ENCODE results near the gene SIRT2.

The SIRT2 gene

DNA sequence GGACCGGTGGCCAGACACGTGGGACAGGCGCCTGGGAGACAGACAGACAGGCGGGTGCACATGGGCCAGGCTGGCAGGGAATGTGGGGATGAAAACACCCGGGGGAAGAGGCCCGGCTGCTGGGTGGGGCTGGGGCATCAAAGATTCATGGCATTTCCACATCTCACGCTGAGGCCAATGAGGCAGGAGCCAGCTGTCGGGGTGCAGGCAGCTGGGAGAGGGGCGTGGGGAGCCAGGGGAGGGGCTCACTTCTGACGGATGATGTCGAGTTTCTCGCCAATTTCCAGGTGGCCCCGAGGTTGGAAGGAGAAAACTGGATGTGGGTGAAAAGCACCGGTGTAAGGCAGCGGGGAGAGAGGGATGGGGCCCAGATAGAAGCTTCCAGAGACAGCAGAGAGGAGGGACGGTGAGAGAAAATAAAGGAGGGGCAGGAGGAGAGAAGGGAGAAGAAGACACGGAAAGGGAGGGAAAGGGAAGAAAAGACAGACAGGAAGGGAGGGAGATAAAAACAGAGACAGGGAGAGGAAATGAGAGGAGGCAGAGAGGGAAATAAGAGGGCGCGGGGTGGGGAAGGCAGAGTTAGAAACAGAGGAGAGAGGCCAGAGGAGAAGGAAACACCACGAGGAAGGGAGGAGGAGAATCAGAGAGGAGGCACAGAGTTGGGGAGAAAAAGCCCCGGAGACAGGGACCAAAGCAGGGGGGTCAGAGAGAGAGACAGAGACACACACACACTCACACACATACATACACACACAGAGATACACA lies 20.6 kb upstream of the SIRT2 start:
- DNase-seq: no peak

DNA sequence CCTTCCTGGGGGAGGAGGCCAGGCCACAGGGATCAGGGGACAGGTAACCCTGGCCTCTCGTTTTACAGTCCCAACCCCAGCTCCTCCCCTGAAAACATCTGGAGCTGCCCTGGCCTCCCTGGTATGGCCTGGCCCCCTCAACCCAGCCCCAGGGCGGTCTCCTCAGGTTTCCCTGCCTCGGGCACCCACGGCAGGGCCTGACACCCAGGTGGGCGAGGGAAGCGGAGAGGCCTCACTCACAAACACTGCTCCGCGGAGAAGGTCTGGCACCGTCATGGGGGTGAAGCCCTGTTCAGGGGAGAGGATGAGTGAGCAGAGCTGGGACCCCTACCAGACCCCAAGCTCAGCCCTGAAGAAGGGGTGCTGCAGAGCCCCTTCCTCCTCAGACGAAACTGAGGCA lies 19.1 kb upstream of the SIRT2 start:
- DNase-seq: no peak

DNA sequence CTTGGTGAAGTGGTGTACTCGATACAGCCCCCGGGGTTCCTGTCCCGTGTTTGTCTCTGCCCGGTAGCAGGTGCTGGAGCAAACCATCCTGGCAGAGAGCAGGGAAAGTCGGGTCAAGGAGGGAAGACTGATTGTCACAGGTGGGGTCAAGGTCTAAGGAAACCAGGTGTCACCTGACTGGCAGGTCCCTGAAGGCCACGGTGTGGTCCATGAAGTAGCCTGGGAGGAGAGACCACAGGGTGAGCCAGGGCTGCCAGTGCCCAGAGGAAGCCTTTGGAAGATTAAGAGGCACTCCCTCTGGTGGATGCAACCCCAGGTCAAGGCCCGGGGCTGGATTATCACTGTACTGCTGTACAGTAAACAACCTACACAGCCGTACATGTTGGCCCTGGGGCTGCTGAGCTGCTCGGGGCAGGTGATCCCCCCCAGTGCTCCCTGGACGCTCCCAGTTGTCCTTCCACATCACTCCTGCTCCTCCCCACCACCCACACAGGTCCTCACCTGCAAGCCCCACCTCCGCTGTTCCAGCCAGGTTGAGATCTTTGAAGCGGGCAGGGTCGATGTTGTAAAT lies 18.6 kb upstream of the SIRT2 start:
- DNase-seq: no peak

DNA sequence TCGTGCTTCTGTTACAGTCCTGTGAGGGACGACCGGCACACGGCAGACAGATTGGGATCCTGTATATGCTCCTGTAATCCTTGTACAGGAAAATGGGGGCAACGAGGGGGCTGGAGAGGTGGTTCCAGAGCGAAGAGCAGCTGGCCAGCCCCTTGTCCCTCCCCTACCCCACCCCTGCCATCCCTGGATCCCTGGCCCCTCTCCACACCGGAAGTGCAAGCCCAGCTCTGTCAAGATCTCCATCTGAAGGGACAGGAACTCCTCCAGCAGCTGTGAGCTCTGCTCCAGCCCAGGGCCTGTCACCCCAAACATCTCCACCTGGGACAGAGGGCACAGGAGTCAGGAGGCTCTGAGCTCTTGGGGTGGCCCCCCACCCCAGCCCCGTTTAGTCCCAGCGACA lies 18.1 kb upstream of the SIRT2 start:
- no peak for DNase-seq

DNA sequence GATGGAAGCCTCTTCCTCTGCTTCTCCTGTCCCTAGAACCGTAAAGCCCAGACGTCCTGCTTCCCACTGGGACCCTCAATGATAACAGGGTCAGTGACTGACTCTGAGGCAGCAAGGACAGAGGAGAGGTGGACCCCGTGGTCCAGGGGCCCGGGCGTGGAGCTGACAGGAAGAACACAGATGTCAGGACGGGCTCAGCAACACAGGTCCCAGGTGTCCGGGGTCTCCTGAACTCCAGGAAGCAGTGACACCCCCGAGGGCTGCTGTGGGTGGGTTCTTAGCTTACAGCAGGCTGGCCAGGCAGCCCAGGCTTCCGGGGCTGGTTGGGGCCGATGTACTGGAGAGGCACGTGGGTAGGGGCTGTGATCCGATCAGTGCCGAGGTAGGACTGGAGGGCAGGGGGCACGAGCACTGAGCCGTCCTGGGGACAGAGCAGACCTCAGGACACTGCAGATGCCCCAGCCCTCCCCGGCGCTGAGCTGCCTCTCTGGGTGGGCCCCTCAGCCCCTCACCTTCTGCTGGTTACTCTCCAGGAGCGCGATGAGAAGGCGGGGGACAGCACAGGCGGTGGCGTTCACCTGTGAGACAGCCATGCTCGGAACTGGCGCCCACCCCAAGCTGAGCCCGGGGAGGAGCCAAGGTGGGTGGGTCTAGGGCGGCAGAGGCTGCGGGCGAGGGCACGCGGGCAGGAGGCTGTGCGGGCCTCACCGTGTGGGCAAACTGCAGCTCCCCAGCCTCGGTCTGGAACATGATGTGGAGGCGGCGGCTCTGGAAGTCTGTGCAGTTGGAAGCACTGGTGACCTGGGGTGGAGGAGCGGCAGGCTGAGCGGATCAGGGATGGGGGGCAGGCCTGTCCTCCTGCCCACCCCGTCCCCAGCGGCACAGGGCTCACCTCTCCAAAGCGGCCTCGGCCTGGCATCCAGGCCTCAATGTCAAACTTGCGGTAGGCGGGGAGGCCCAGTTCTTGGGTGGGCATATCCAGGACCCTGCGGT lies 16.2 kb upstream of the SIRT2 start:
- no peak for DNase-seq

DNA sequence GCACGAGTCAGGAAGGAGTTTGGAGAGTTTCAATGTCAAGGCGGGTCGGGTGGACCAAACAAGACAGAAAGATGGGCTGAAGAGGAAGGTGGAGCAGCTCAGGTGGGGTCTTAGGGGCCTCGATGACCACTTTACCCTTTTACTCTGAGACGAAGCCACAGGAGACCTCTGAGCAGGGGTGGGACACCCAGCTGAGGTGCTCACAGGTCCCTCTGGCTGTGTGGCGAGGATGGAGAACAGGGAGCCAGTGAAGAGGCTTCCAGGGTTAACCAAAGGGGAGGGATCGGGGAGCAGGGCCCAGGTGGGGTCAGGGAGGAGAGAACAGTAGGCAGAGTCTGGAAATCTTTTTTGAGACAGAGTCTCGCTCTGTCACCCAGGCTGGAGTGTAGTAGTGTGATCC lies 14.5 kb upstream of the SIRT2 start:
- DNase-seq: no peak

DNA sequence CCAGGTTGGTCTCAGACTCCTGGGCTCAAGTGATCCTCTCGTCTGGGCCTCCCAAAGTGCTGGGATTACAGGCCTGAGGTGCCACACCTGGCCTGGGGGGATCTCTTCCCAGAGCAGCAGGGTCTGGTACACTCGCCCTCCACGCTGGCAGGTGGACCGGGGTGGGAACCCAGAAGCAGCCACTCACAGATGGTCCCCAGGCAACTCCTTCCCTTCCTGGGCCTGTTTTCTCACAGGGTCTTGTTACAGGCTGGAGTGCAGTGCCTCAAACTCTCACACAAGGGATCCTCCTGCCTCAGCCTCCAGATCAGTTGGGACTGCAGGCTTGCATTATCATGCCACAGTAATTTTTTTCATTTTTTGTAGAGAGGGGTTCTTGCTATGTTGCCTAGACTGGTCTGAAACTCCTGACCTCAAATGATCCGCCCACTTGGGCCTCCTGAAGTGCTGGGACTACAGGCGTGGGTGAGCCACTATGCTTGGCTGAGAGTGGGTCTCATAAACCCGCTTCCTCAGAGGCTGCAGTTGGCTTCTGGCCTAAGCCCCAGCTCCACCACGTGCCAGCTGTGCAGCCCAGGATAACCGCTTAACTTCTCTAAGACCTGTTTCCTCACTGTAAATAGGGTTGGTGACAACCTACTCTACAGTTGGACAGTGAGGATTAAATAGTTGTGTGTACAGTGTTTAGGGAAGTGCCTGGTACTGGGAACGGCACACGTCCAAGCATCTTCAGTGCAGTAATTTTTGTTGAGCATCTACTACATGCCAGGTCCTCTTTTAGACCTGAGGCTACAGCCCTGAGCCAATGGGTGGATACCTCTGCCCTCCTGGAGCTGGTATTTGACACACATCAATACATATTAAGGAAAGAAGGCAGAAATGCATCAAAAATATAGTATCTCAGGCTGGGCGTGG lies 13.4 kb upstream of the SIRT2 start:
- no peak for DNase-seq

DNA sequence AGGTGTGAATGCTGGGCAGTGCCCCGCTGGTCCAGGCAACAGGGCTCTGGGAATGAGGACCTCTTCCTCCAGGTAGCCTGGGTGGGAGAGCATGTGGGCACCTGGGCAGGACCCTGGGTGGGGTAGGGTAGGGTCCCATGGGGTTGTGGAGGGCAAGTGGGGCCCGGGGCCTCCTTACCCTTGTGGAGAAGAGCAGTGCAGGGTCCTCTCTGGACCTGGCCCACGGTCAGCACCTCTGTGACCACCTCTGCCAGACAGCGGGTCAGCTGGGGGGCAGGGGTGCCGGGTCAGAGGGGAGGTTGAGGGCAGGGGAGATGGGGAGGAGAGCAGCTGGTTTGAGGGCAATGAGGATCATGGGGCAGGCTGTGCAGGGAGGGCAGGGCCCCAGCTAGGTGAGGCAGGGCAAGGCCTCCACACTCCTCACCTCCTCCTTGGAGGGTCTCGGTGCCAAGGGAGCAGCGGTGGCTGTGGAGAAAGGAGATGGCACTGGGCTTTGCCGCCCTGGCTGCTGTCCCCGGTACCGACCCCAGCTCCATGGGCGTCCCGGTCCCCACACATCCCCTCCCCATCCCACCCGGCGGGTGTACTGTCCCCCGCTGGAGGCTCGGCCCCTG lies 12.1 kb upstream of the SIRT2 start:
- no peak for DNase-seq

DNA sequence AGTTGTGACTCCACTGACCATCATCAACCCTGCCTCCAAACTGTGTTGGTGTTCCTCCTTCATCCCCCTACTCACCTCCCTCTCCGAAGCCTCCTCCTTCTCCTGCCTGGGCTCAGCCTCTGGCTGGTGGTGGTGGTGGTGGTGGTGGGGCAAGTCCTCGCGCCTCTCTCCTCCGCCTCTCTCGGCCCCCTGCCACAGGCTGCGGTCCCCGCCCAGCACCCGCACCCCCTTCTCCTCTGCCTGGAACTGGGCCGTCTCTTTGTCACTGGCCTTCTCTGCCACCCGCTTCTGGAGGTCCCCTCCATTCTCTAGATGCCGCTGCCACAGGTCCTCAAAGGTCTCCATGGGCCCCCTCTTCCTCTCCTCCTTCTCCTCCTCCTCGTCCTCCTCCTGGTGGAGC lies 11.1 kb upstream of the SIRT2 start:
- no peak for DNase-seq

DNA sequence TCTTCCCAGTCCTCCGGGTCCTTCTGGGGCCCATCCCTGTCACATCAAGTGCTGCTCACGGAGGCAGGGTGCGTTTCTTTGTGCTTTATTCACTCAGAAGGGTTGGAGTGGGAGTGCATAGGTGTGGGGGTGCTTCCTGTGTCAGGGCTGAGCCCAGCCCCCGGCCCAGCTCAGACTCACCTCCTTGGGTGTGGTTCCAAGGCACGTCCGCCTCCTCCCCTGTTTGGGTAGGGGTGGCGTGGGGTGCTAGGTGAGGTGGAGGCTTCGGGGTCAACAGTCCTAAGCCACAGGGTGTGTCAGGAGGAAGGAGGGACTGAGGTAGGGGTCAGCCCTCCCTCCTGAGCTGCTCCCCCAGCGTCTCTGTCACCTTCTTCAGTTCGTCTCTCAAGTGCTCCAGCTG lies 9.5 kb upstream of the SIRT2 start:
- no peak for DNase-seq

DNA sequence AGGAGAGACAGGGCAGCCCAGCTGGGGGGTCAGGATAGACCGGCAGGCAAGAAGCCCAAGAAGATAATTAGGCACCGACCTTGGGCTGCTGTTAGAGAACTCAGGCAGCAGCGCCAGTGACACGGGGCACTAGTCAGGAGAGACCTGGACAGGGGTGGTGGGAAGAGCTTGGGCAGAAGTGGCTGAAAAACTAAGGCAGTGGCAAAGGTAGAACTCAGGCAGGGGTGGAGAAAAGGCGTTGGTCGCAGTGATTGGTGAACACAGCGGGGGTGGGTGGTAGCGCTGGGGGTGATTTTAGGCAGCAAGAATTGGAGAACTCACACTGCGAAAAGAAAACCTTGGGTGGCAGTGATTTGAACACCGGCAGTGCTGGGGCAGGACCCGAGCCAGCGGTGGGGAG lies 8.3 kb upstream of the SIRT2 start:
- no peak for DNase-seq

DNA sequence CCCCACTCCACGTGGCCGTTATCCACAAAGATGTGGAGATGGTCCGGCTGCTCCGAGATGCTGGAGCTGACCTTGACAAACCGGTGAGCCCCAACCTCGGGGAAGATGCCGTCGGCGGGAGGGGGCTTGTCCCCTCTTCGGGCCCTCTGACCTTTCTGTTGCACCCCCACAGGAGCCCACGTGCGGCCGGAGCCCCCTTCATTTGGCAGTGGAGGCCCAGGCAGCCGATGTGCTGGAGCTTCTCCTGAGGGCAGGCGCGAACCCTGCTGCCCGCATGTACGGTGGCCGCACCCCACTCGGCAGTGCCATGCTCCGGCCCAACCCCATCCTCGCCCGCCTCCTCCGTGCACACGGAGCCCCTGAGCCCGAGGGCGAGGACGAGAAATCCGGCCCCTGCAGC lies 7.8 kb upstream of the SIRT2 start:
- DNase-seq: no peak

DNA sequence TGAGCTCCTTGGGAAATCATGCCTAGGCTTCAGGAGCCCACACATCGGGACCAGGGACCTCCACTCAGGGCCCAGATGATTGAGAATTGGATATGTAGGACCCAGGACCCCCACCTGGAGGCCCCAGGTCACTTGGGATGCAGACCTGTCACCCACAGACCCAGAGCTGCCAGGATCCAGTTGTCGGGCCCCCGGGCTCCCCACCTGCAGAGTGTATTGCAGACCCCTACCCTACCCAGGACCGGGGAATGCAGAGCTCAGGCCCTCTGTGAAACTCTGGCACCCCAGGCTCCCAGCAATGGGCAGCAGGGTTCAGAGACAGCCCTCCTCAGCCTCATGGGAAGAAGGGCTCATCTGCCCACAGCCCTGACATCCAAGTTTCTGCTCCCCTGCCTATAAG lies 6.2 kb upstream of the SIRT2 start:
- no peak for DNase-seq

DNA sequence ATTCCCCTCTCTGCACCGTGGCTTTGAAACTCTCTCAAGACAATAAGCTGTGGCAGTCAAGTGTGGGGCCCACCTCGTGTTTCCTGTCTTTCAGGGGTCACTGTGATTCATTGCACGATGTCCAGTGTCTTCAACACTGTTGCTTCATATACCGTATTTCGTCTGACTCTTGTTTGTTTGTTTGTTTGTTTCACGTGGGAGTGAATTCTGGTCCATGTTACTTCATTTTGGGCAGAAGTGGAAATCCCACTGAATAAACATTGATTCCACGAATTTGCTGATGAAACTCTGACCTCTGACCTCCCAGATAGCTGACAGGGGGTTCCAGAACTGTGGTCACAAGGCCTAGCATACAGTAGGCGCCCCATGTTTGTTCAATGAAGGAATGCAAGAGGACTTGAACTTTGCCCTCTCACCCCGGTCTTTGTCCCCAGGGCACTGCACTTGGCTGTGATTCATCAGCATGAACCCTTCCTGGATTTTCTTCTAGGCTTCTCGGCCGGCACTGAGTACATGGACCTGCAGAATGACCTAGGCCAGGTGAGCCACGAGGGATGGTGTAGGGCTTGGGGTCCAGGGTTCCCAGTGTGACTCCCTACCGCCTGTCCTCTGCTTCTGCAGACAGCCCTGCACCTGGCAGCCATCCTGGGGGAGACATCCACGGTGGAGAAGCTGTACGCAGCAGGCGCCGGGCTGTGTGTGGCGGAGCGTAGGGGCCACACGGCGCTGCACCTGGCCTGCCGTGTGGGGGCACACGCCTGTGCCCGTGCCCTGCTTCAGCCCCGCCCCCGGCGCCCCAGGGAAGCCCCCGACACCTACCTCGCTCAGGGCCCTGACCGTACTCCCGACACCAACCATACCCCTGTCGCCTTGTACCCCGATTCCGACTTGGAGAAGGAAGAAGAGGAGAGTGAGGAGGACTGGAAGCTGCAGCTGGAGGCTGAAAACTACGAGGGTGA lies 5.4 kb upstream of the SIRT2 start:
- DNase-seq: no peak

DNA sequence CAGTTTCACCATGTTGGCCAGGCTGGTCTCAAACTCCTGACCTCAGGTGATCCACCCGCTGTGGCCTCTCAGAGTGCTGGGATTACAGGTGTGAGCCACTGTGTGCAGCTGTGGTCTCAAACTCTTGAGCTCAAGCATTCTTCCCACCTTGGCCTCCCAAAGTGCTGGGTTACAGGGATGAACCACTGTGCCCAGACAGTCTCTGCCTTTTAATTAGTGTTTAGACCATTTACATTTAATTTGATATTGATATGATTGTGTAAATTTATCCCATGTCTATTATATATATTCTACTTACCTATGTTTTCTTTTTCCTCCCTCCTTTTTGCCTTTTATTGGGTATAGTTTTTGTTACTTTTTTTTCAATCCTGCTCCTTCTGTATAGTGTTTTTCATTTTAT lies 2.3 kb upstream of the SIRT2 start:
- DNase-seq: no peak

DNA sequence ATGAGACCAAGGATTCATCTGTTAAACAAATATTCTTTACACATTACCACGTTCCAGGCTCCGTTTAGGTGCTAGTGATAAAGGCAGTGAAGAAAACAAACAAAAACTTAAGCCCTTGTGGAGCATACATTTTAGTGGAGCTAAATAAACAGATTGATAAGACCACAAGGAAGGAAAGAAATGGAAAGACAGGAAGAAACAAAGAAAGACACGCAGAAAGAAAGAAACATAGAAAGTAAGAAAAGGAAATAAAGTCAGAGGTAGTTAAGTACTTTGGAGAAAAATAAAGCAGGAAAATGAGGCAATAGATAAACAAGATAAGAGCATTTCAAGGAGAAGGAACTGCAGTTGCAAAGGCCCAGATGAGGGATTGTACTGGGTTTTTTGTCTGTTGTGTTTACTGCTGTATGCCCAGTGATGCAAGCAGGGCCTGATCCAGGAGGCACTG lies 1.3 kb upstream of the SIRT2 start:
- no peak for DNase-seq

DNA sequence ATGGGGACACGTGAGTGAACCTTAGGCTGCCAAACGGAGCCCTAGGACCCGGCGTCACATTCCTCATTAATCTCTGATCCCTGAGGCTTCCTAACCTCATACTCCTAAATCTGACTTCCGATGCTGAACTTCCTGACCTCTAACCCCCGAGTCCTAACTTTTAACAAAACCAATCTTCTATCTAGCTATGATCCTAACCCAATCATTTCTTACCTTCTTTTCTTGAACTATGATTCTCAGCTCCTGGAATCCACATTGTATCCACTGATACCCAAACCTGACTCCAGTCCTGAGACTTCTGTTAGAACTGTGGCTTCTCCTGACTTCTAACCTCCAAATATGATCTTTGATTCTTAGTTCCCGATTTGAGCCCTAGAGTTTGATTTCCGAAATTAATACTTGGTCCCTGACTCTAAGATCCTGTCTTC lies 798 bp upstream of the SIRT2 start:
- DNase-seq: no peak

DNA sequence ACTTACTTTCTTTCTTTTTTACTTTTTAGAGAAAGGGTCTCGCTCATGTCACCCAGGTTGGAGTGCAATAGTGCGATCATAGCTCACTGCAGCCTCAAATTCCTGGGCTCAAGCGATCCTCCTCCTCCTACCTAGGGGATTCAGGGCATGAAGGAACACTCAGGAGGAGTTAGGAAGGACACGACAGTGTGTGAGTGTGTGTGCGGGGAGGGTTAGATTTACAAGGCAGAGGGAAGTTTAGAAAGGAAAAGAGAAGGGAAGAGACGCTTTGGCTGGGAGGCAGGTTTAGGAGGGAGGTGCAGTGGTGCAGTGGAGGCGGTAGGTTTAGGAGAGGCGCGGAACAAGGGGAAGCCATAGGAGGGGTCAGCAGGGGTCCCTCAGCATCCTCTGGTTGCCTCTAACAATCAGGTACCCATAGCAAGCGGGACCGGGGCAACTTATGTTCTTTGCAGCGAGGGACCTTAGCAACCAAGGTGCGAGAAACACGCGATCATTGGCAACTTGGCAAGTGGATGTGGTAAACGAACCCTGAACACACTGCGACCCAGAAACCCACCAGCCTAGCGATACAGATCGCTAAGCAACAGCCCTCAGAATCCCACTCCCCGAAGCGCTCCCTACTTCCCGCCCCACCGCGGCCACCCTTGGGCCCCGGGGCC lies 501 bp downstream of the SIRT2 start:
- no peak for DNase-seq

DNA sequence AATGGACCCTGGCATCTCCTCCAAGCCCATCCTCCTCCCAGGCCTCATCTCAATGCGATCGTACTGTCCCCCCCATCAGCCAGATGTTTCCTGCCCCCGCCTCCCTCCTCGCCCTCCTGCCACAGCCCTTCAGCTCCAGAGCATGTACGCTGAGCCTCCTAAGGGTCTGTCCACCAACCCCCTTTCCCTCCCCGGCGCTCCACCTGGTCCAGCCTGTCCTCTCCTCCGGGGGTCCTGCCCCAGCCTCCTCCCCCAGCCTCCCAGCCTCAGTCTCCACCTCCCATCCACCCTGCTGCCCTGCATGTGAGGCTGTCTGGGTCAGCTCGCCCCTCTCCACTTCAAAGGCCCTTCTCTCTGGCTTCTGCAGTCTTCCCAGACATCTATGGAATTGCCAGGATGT lies 4.5 kb downstream of the SIRT2 start:
- no peak for DNase-seq

DNA sequence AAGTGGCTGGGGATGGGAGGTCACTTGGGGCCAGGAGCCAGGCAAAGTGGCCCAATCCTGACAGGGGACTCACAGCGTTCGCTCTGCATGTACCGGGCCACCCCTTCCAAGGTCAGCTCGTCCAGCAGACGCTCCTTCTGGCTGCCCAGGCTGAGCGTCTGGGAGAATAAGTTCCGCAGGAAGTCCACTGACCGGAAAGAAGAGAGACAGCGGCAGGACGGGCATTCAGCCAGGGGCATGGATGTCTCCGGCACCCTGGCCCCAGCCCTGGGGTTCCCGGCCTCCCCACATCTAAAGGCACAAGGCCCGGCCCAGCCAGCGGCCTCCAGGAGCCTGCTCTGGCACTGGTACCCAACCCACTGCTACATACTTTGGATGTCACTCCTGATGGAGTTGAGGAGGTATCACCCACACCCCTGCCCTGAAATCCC lies 6.1 kb downstream of the SIRT2 start:
- DNase-seq: no peak

Measured in NCI-H345 (cell line).